Neuronal stem cell (in vitro differentiated cells): ENCODE results near the gene ELOVL6.
A peak's percentile ranks its signal among the peaks of the same experiment; 100 is the strongest.
"Not testable (repeated sequence)": the region's sequence is repeated elsewhere in the genome, so short reads cannot be mapped to it uniquely, and the experiment has no call there.

Experiments used
- DNase-seq: peaks from one replicate; pipeline ENCODE4 v3.0.0-alpha.2; 2013; ENCODE audit warnings: low spot score
- H2AFZ ChIP-seq: one replicate; pipeline ENCODE4 v1.6.1; 2013; ENCODE audit warnings: mild to moderate bottlenecking, low read length, inconsistent platforms
- H2AK5ac ChIP-seq: 2 replicates; pipeline ENCODE4 v1.6.1; 2013; ENCODE audit warnings: low read depth, mild to moderate bottlenecking, inconsistent platforms, low read length, moderate library complexity, mixed read lengths
- H2BK120ac ChIP-seq: 2 replicates; pipeline ENCODE4 v1.6.1; 2013; ENCODE audit warnings: low read depth, mild to moderate bottlenecking, inconsistent platforms, low read length, moderate library complexity, mixed read lengths
- H2BK12ac ChIP-seq: one replicate; pipeline ENCODE4 v1.6.1; 2013; ENCODE audit warnings: low read length, inconsistent platforms
- H2BK15ac ChIP-seq: 2 replicates; pipeline ENCODE4 v1.6.1; 2013; ENCODE audit warnings: mild to moderate bottlenecking, low read length, inconsistent platforms, mixed read lengths
- H2BK5ac ChIP-seq: one replicate; pipeline ENCODE4 v1.6.1; 2013; ENCODE audit warnings: inconsistent platforms, mild to moderate bottlenecking, low read length, moderate library complexity
- H3K14ac ChIP-seq: one replicate; pipeline ENCODE4 v1.6.1; 2013; ENCODE audit warnings: low read length, inconsistent platforms
- H3K18ac ChIP-seq: 2 replicates; pipeline ENCODE4 v1.6.1; 2013; ENCODE audit warnings: low read length, inconsistent platforms
- H3K23ac ChIP-seq: 2 replicates; pipeline ENCODE4 v1.6.1; 2013; ENCODE audit warnings: low read depth, mild to moderate bottlenecking, mixed read lengths, low read length, inconsistent platforms; ENCODE audit not compliant: poor library complexity
- H3K27ac ChIP-seq: replicated peaks from 3 replicates; pipeline ENCODE4 v1.5.1; 2013; ENCODE audit warnings: low read length, inconsistent platforms
- H3K27me3 ChIP-seq, 3 experiments: 2 replicates each; pipeline ENCODE4 v1.6.1; 2013; ENCODE audit warnings: low read length in 3 of 3, mild to moderate bottlenecking in 2 of 3, inconsistent platforms in 1 of 3, low read depth in 1 of 3, mixed read lengths in 1 of 3, moderate library complexity in 1 of 3; ENCODE audit not compliant: control insufficient read depth in 3 of 3, insufficient read depth in 3 of 3
- H3K36me3 ChIP-seq, 2 donors: replicated peaks in 1 of 2; 2 replicates each; pipeline ENCODE4 v1.6.1; 2013; ENCODE audit warnings: low read length in 2 of 2; ENCODE audit not compliant: control insufficient read depth in 2 of 2, insufficient read depth in 2 of 2
- H3K4ac ChIP-seq: 2 replicates; pipeline ENCODE4 v1.6.1; 2013; ENCODE audit warnings: inconsistent platforms, mild to moderate bottlenecking, low read length, moderate library complexity
- H3K4me1 ChIP-seq, 2 donors: 1 replicate in 1 of 2; 2 replicates in 1 of 2; pipeline ENCODE4 v1.6.1; 2013; ENCODE audit warnings: low read length in 2 of 2, low read depth in 1 of 2; ENCODE audit not compliant: control insufficient read depth in 2 of 2, insufficient read depth in 1 of 2
- H3K4me2 ChIP-seq: one replicate; pipeline ENCODE4 v1.6.1; 2013; ENCODE audit warnings: mild to moderate bottlenecking, low read length, inconsistent platforms; ENCODE audit not compliant: insufficient read depth, poor library complexity, severe bottlenecking
- H3K4me3 ChIP-seq, 2 donors: 2 replicates each; pipeline ENCODE4 v1.5.1; 2013; ENCODE audit warnings: low read length in 2 of 2, mild to moderate bottlenecking in 2 of 2, inconsistent platforms in 1 of 2, moderate library complexity in 1 of 2
- H3K79me1 ChIP-seq: one replicate; pipeline ENCODE4 v1.6.1; 2013; ENCODE audit warnings: low read depth, mild to moderate bottlenecking, inconsistent platforms, low read length, moderate library complexity
- H3K9ac ChIP-seq: one replicate; pipeline ENCODE4 v1.6.1; 2013; ENCODE audit warnings: mild to moderate bottlenecking, low read depth, low read length, inconsistent platforms; ENCODE audit not compliant: poor library complexity
- H3K9me3 ChIP-seq, 2 donors: replicated peaks in 1 of 2; 2 replicates each; pipeline versions ENCODE3 to v1.6.1; 2013; ENCODE audit warnings: low read length in 2 of 2, mild to moderate bottlenecking in 2 of 2, inconsistent platforms in 1 of 2, low read depth in 1 of 2, mixed read lengths in 1 of 2, moderate library complexity in 1 of 2; ENCODE audit not compliant: control insufficient read depth in 2 of 2, insufficient read depth in 1 of 2
- H4K8ac ChIP-seq: one replicate; pipeline ENCODE4 v1.6.1; 2013; ENCODE audit warnings: low read depth, mild to moderate bottlenecking, inconsistent platforms, low read length, moderate library complexity
- H4K91ac ChIP-seq: one replicate; pipeline ENCODE4 v1.6.1; 2013; ENCODE audit warnings: low read length, low read depth, mild to moderate bottlenecking, inconsistent platforms; ENCODE audit not compliant: poor library complexity
- WGBS, 2 donors: extraction: QIAGEN DNeasy Blood & Tissue Kit; methylation state at CpG; one replicate each; pipeline ENCODE4 v1.1.7; 2013; ENCODE audit warnings: missing lambda C conversion rate in 2 of 2, mixed read lengths in 1 of 2; ENCODE audit not compliant: insufficient read length in 2 of 2, insufficient replicate concordance in 1 of 2; ENCODE audit errors: extremely low coverage in 2 of 2; 5-methylcytosine and 5-hydroxymethylcytosine counted together

Gene ELOVL6

GRCh38 chr4:110195561-110196205, 2.7 kb downstream of the ELOVL6 start:
- peaks cover 2% of the 10 kb centered on the region for H3K79me1 ChIP-seq
- no peak overlapping the region for H2BK15ac ChIP-seq
- peak overlapping the region; percentile 70 for H3K23ac ChIP-seq
- H3K4me2 ChIP-seq, result peak overlapping the region; percentile 69
- no peak overlapping the region for H3K4ac ChIP-seq
- H3K9me3 ChIP-seq, result no peaks in the 10 kb centered on the region
- no peak overlapping the region for H3K14ac ChIP-seq
- no peak overlapping the region for H4K8ac ChIP-seq
- H3K27me3 ChIP-seq, result no peaks in the 10 kb centered on the region
- no peak for DNase-seq
- H3K36me3 ChIP-seq, result peaks cover 0 to 45% of the 10 kb centered on the region in 2 donors
- peak overlapping the region; percentile 96 for H3K27ac ChIP-seq
- H2BK120ac ChIP-seq, result no peak overlapping the region
- no peak overlapping the region for H2AK5ac ChIP-seq
- H2AFZ ChIP-seq, result peak overlapping the region; percentile 31
- no peak overlapping the region for H2BK12ac ChIP-seq
- H2BK5ac ChIP-seq, result peak overlapping the region; percentile 95
- WGBS, 2 donors, result no CpG with 5 or more reads among the region's 11 CpGs
- H3K4me1 ChIP-seq, result peaks cover 2 to 33% of the 10 kb centered on the region in 2 donors
- peak overlapping the region; percentile 88 for H3K9ac ChIP-seq
- peak overlapping the region; percentile 89 for H3K18ac ChIP-seq
- no peak overlapping the region for H4K91ac ChIP-seq
- H3K4me3 ChIP-seq, result peak overlapping the region; percentile 78 to 91

GRCh38 chr4:110193822-110194761, 4.3 kb downstream of the ELOVL6 start:
- peak; percentile 73 for DNase-seq
- Histone ChIP-seq H3K27me3 (no peaks in the 10 kb centered on the region), H3K23ac (no peak overlapping the region), H3K4me2 (no peak overlapping the region), H2BK5ac (no peak overlapping the region), H2BK12ac (no peak overlapping the region), H4K91ac (no peak overlapping the region), H3K4ac (no peak overlapping the region), H3K9me3 (no peaks in the 10 kb centered on the region), H3K14ac (no peak overlapping the region), H2BK120ac (no peak overlapping the region), H3K79me1 (peaks cover 3% of the 10 kb centered on the region), H2AFZ (no peak overlapping the region), H3K36me3 (peaks cover 0 to 61% of the 10 kb centered on the region in 2 donors), H3K4me1 (peaks cover 2 to 30% of the 10 kb centered on the region in 2 donors), H2BK15ac (no peak overlapping the region), H4K8ac (no peak overlapping the region), H3K9ac (no peak overlapping the region), H3K27ac (peak overlapping the region; percentile 76), H3K18ac (no peak overlapping the region), H2AK5ac (no peak overlapping the region), H3K4me3 (no peak overlapping the region)
- WGBS, 2 donors, result 100% methylated on average over 2 of the region's 8 CpGs; no CpG with 5 or more reads in 1 of the 2 donors

- H2AK5ac ChIP-seq, H2AFZ ChIP-seq, H3K4ac ChIP-seq, H3K27ac ChIP-seq, H3K23ac ChIP-seq, H2BK12ac ChIP-seq, H3K4me2 ChIP-seq, H3K14ac ChIP-seq, H4K91ac ChIP-seq, H3K18ac ChIP-seq, H3K9me3 ChIP-seq, H3K9ac ChIP-seq, H3K27me3 ChIP-seq, H3K79me1 ChIP-seq, H4K8ac ChIP-seq, H2BK15ac ChIP-seq, H2BK120ac ChIP-seq, H3K4me3 ChIP-seq, H2BK5ac ChIP-seq, DNase-seq: not testable (repeated sequence)
- Histone ChIP-seq H3K4me1 (peaks cover 2 to 30% of the 10 kb centered on the region in 2 donors), H3K36me3 (peaks cover 1 to 69% of the 10 kb centered on the region in 2 donors)
- WGBS, 2 donors, result no CpG with 5 or more reads among the region's 7 CpGs
Observed at GRCh38 chr4:110193287-110193686, 5.1 kb downstream of the ELOVL6 start.

- no CpG with 5 or more reads among the region's 5 CpGs for WGBS, 2 donors
- Histone ChIP-seq H3K4me3 (no peak overlapping the region), H2AK5ac (no peak overlapping the region)
Observed at GRCh38 chr4:110190249-110190648, 8.2 kb downstream of the ELOVL6 start.

More at GRCh38 chr4:110190249-110190648, 8.2 kb downstream of the ELOVL6 start:
- no peak for DNase-seq
- Histone ChIP-seq H3K79me1 (peaks cover 6% of the 10 kb centered on the region), H2AFZ (no peak overlapping the region), H2BK12ac (no peak overlapping the region), H3K4ac (no peak overlapping the region), H3K4me1 (peaks cover 2 to 25% of the 10 kb centered on the region in 2 donors), H3K14ac (no peak overlapping the region), H3K36me3 (peaks cover 1 to 92% of the 10 kb centered on the region in 2 donors), H3K23ac (no peak overlapping the region), H3K9me3 (no peaks in the 10 kb centered on the region), H3K9ac (no peak overlapping the region), H2BK15ac (no peak overlapping the region), H2BK120ac (no peak overlapping the region), H3K27me3 (no peaks in the 10 kb centered on the region), H4K91ac (no peak overlapping the region), H2BK5ac (no peak overlapping the region), H3K27ac (no peak overlapping the region), H3K18ac (no peak overlapping the region), H4K8ac (no peak overlapping the region), H3K4me2 (no peak overlapping the region)
